ENCODE results near the gene IKZF1. TPM values are rescaled to one million over a fixed set of nuclear protein-coding genes. Genes with fewer than 3 reads are reported as not detected.

Gene IKZF1
- total RNA-seq, 1 experiment from 2014 or later: not detected

GRCh38 chr7:50448823-50449222, 144.3 kb downstream of the IKZF1 start:
- H3K4me3 ChIP-seq: no peak overlapping the region; the same call in 1 of the 2 replicates
- no peak for DNase-seq
- H3K4me1 ChIP-seq: peaks cover 10% of the 10 kb centered on the region; the same call in 1 of the 2 replicates
- H3K27me3 ChIP-seq: no peaks in the 10 kb centered on the region
- H3K9me3 ChIP-seq (replicated peaks): no peaks in the 10 kb centered on the region
- no peak overlapping the region for H3K27ac ChIP-seq
- peaks cover 32% of the 10 kb centered on the region for H3K36me3 ChIP-seq

- Histone ChIP-seq H3K27me3 (peaks cover 1% of the 10 kb centered on the region; the same call in 1 of the 2 replicates), H3K9me3 (replicated peaks) (no peaks in the 10 kb centered on the region), H3K36me3 (peaks cover 25% of the 10 kb centered on the region), H3K4me3 (peak overlapping the region; percentile 94), H3K27ac (peak overlapping the region; percentile 81; the same call in 1 of the 2 replicates), H3K4me1 (peaks cover 10% of the 10 kb centered on the region; the same call in 1 of the 2 replicates)
- DNase-seq: peak in 1 of 2 experiments; percentile 25
Measured at GRCh38 chr7:50449501-50449880, 145.0 kb downstream of the IKZF1 start.

- H3K27me3 ChIP-seq: peaks cover 5% of the 10 kb centered on the region; the same call in 1 of the 2 replicates
- H3K4me1 ChIP-seq: peaks cover 10% of the 10 kb centered on the region; the same call in 1 of the 2 replicates
- no peaks in the 10 kb centered on the region for H3K9me3 ChIP-seq (replicated peaks)
- peak within 1 kb of the TSS; percentile 81 for H3K27ac ChIP-seq
- peak within 1 kb of the TSS; percentile 94 for H3K4me3 ChIP-seq
- DNase-seq: peak; percentile 75 to 82
- peaks cover 21% of the 10 kb centered on the region for H3K36me3 ChIP-seq
Measured at GRCh38 chr7:50449881-50450589, 145.5 kb downstream of the IKZF1 start, which contains the start of gene FIGNL1. FIGNL1 (minus strand) TSS chr7:50450350; CDS start chr7:50447287, 3,063 bp downstream.

- Histone ChIP-seq H3K36me3 (peaks cover 16% of the 10 kb centered on the region), H3K27me3 (peaks cover 5% of the 10 kb centered on the region; the same call in 1 of the 2 replicates), H3K4me3 (peak overlapping the region; percentile 94), H3K9me3 (replicated peaks) (no peaks in the 10 kb centered on the region), H3K27ac (peak overlapping the region; percentile 81), H3K4me1 (peaks cover 10% of the 10 kb centered on the region; the same call in 1 of the 2 replicates)
- peak; percentile 12 to 32 for DNase-seq
Measured at GRCh38 chr7:50450590-50451032, 146.1 kb downstream of the IKZF1 start.

Other genes with a start within 250 kb of the IKZF1 start
- gene ZPBP, start 211.5 kb upstream of the IKZF1 start, total RNA-seq (2014; rRNA removed; shearing (Covaris generic)): not detected in 2 replicates
- 52.4 and 62.4 TPM in 2 replicates for gene FIGNL1, start 145.6 kb downstream of the IKZF1 start, total RNA-seq (2014; rRNA removed; shearing (Covaris generic))